Mesenchymal stem cell (in vitro differentiated cells and primary cell): ENCODE measurements around the gene DND1.
A peak's percentile ranks its signal among the peaks of the same experiment; 100 is the strongest.

ENCODE experiments used
- DNase-seq: peaks from one replicate; pipeline ENCODE4 v3.0.0-alpha.2; 2013
- H2AFZ ChIP-seq: one replicate; pipeline ENCODE4 v1.6.1; 2013; ENCODE audit warnings: low read depth, mild to moderate bottlenecking, control low read depth, inconsistent platforms, low read length, moderate library complexity
- H2AK5ac ChIP-seq: 2 replicates; pipeline ENCODE4 v1.6.1; 2013; ENCODE audit warnings: low read length, moderate library complexity, mild to moderate bottlenecking, inconsistent platforms; ENCODE audit not compliant: severe bottlenecking
- H2BK120ac ChIP-seq: one replicate; pipeline ENCODE4 v1.6.1; 2013; ENCODE audit warnings: low read depth, mild to moderate bottlenecking, inconsistent platforms, low read length, moderate library complexity
- H2BK12ac ChIP-seq, 2 experiments: one replicate each; pipeline ENCODE4 v1.6.1; 2013; ENCODE audit warnings: inconsistent platforms in 2 of 2, low read length in 2 of 2, mild to moderate bottlenecking in 2 of 2, moderate library complexity in 2 of 2, control low read depth in 1 of 2
- H2BK15ac ChIP-seq: one replicate; pipeline ENCODE4 v1.6.1; 2013; ENCODE audit warnings: mild to moderate bottlenecking, low read depth, inconsistent platforms; ENCODE audit not compliant: poor library complexity, severe bottlenecking
- H2BK5ac ChIP-seq: 2 replicates; pipeline ENCODE4 v1.6.1; 2013; ENCODE audit warnings: low read depth, mild to moderate bottlenecking, low read length, control low read depth, inconsistent platforms; ENCODE audit not compliant: poor library complexity, severe bottlenecking
- H3K14ac ChIP-seq, 2 experiments: one replicate each; pipeline ENCODE4 v1.6.1; 2013; ENCODE audit warnings: inconsistent platforms in 2 of 2, low read length in 2 of 2, control low read depth in 1 of 2, mild to moderate bottlenecking in 1 of 2, moderate library complexity in 1 of 2
- H3K18ac ChIP-seq, 2 experiments: one replicate each; pipeline ENCODE4 v1.6.1; 2013; ENCODE audit warnings: inconsistent platforms in 2 of 2, low read length in 2 of 2, control low read depth in 1 of 2, low read depth in 1 of 2, mild to moderate bottlenecking in 1 of 2
- H3K23ac ChIP-seq, 2 experiments: one replicate each; pipeline ENCODE4 v1.6.1; 2013; ENCODE audit warnings: inconsistent platforms in 2 of 2, low read length in 2 of 2, mild to moderate bottlenecking in 2 of 2, moderate library complexity in 2 of 2, control low read depth in 1 of 2
- H3K27ac ChIP-seq: 2 replicates; pipeline ENCODE4 v1.5.1; 2013; ENCODE audit warnings: mild to moderate bottlenecking, moderate library complexity, low read length, control low read depth, inconsistent platforms; ENCODE audit not compliant: poor library complexity, severe bottlenecking
- H3K27me3 ChIP-seq, 2 experiments: 2 replicates each; pipeline versions ENCODE4 v1.6.1 to v1.7.0; 2013; ENCODE audit warnings: low read length in 2 of 2, mild to moderate bottlenecking in 2 of 2, moderate library complexity in 2 of 2, control low read depth in 1 of 2, inconsistent platforms in 1 of 2; ENCODE audit not compliant: control insufficient read depth in 1 of 2, insufficient read depth in 1 of 2
- H3K36me3 ChIP-seq, 2 experiments: 2 replicates each; pipeline versions ENCODE4 v1.6.1 to v1.7.0; 2013; ENCODE audit warnings: low read length in 2 of 2, control low read depth in 1 of 2, inconsistent platforms in 1 of 2, low read depth in 1 of 2, mild to moderate bottlenecking in 1 of 2; ENCODE audit not compliant: insufficient read depth in 2 of 2, control insufficient read depth in 1 of 2
- H3K4ac ChIP-seq, 2 experiments: one replicate each; pipeline ENCODE4 v1.6.1; 2013; ENCODE audit warnings: inconsistent platforms in 2 of 2, low read length in 2 of 2, mild to moderate bottlenecking in 2 of 2, moderate library complexity in 2 of 2, control low read depth in 1 of 2, low read depth in 1 of 2
- H3K4me1 ChIP-seq: 2 replicates; pipeline ENCODE4 v1.6.1; 2013; ENCODE audit warnings: low read depth, low read length, control low read depth; ENCODE audit not compliant: control insufficient read depth, insufficient read depth
- H3K4me2 ChIP-seq: 2 replicates; pipeline ENCODE4 v1.6.1; 2013; ENCODE audit warnings: low read length, mild to moderate bottlenecking, inconsistent platforms; ENCODE audit not compliant: poor library complexity, severe bottlenecking
- H3K4me3 ChIP-seq, 2 experiments: 2 replicates each; pipeline versions ENCODE4 v1.5.1 to v1.7.0; 2013; ENCODE audit warnings: low read length in 2 of 2, mild to moderate bottlenecking in 2 of 2, control low read depth in 1 of 2, low read depth in 1 of 2; ENCODE audit not compliant: insufficient read depth in 1 of 2
- H3K79me1 ChIP-seq: replicated peaks from 2 replicates; pipeline ENCODE4 v1.6.1; 2013; ENCODE audit warnings: mild to moderate bottlenecking, control low read depth, low read length, inconsistent platforms; ENCODE audit not compliant: poor library complexity, severe bottlenecking
- H3K9ac ChIP-seq: 2 replicates; pipeline ENCODE4 v1.7.0; 2013; ENCODE audit warnings: mild to moderate bottlenecking, low read length, moderate library complexity
- H3K9me3 ChIP-seq: 2 replicates; pipeline ENCODE4 v1.7.0; 2013; ENCODE audit warnings: mild to moderate bottlenecking, low read length; ENCODE audit not compliant: control insufficient read depth
- H4K8ac ChIP-seq: one replicate; pipeline ENCODE4 v1.6.1; 2013; ENCODE audit warnings: inconsistent platforms, mild to moderate bottlenecking, low read length, moderate library complexity
- H4K91ac ChIP-seq: one replicate; pipeline ENCODE4 v1.6.1; 2013; ENCODE audit warnings: mild to moderate bottlenecking, low read length, inconsistent platforms
- WGBS: methylation state at CpG from one replicate; pipeline ENCODE4 v1.1.7; 2013; ENCODE audit warnings: mixed read lengths; 5-methylcytosine and 5-hydroxymethylcytosine counted together

DND1 gene

GRCh38 chr5:140635291-140636257 is 37.8 kb downstream of the DND1 start:
- DNase-seq, result no peak
- Histone ChIP-seq H3K14ac (no peak overlapping the region), H2AFZ (no peak overlapping the region), H3K79me1 (peaks cover 5% of the 10 kb centered on the region), H3K9ac (no peak overlapping the region), H3K36me3 (peaks cover 0 to 8% of the 10 kb centered on the region in 2 experiments), H3K27ac (no peak overlapping the region), H3K4me3 (no peak overlapping the region), H3K4ac (no peak overlapping the region), H3K27me3 (peaks cover 0 to 13% of the 10 kb centered on the region in 2 experiments), H4K8ac (no peak overlapping the region), H2AK5ac (no peak overlapping the region), H2BK12ac (no peak overlapping the region), H3K23ac (no peak overlapping the region), H3K4me2 (no peak overlapping the region), H3K18ac (no peak overlapping the region), H2BK120ac (no peak overlapping the region), H3K4me1 (peaks cover 5% of the 10 kb centered on the region), H3K9me3 (no peaks in the 10 kb centered on the region), H4K91ac (no peak overlapping the region), H2BK5ac (no peak overlapping the region), H2BK15ac (no peak overlapping the region)
- WGBS, result 86% methylated on average over 8 of the region's 8 CpGs

GRCh38 chr5:140634103-140634502 is 39.3 kb downstream of the DND1 start:
- no peak overlapping the region for H3K4me2 ChIP-seq
- no peaks in the 10 kb centered on the region for H3K9me3 ChIP-seq
- DNase-seq, result no peak
- H4K91ac ChIP-seq, result no peak overlapping the region
- H3K36me3 ChIP-seq, result peaks cover 0 to 8% of the 10 kb centered on the region in 2 experiments
- H3K4me3 ChIP-seq, result no peak overlapping the region
- H2BK120ac ChIP-seq, result no peak overlapping the region
- no peak overlapping the region for H2BK15ac ChIP-seq
- peaks cover 0 to 13% of the 10 kb centered on the region in 2 experiments for H3K27me3 ChIP-seq
- no peak overlapping the region for H2BK5ac ChIP-seq
- no peak overlapping the region for H3K18ac ChIP-seq
- no peak overlapping the region for H3K27ac ChIP-seq
- WGBS, result 100% methylated on average over 1 of the region's 3 CpGs
- H3K23ac ChIP-seq, result no peak overlapping the region
- H2BK12ac ChIP-seq, result no peak overlapping the region
- H3K4ac ChIP-seq, result no peak overlapping the region
- no peak overlapping the region for H2AK5ac ChIP-seq
- H3K79me1 ChIP-seq, result no peaks in the 10 kb centered on the region
- H2AFZ ChIP-seq, result no peak overlapping the region
- no peak overlapping the region for H3K14ac ChIP-seq
- no peak overlapping the region for H4K8ac ChIP-seq
- H3K4me1 ChIP-seq, result no peaks in the 10 kb centered on the region
- no peak overlapping the region for H3K9ac ChIP-seq

GRCh38 chr5:140633501-140633900 is 39.9 kb downstream of the DND1 start:
- H3K79me1 ChIP-seq, result no peaks in the 10 kb centered on the region
- DNase-seq, result no peak
- no peak overlapping the region for H2AFZ ChIP-seq
- H3K36me3 ChIP-seq, result peaks cover 0 to 8% of the 10 kb centered on the region in 2 experiments
- H3K9me3 ChIP-seq, result peaks cover 3% of the 10 kb centered on the region
- H3K14ac ChIP-seq, result no peak overlapping the region
- H2BK12ac ChIP-seq, result no peak overlapping the region
- H3K4ac ChIP-seq, result no peak overlapping the region
- no peak overlapping the region for H2BK15ac ChIP-seq
- no peak overlapping the region for H4K8ac ChIP-seq
- H3K27me3 ChIP-seq, result peaks cover 0 to 13% of the 10 kb centered on the region in 2 experiments
- H3K4me3 ChIP-seq, result peak overlapping the region in 1 of 2 experiments; percentile 72
- H3K23ac ChIP-seq, result no peak overlapping the region
- H2AK5ac ChIP-seq, result no peak overlapping the region
- H3K18ac ChIP-seq, result no peak overlapping the region
- no peak overlapping the region for H3K4me2 ChIP-seq
- no peak overlapping the region for H3K9ac ChIP-seq
- H4K91ac ChIP-seq, result no peak overlapping the region
- WGBS, result no CpG with 5 or more reads among the region's 2 CpGs
- no peak overlapping the region for H2BK120ac ChIP-seq
- H3K27ac ChIP-seq, result no peak overlapping the region
- no peak overlapping the region for H2BK5ac ChIP-seq
- H3K4me1 ChIP-seq, result no peaks in the 10 kb centered on the region

- Histone ChIP-seq H2AFZ (no peak within 1 kb of the TSS), H3K4me1 (no peaks in the 10 kb centered on the region), H3K27me3 (peaks cover 0 to 13% of the 10 kb centered on the region in 2 experiments), H3K79me1 (no peaks in the 10 kb centered on the region), H2BK15ac (no peak within 1 kb of the TSS), H3K27ac (no peak within 1 kb of the TSS), H2BK5ac (no peak within 1 kb of the TSS), H4K8ac (no peak within 1 kb of the TSS), H3K4me2 (no peak within 1 kb of the TSS), H2AK5ac (no peak within 1 kb of the TSS), H3K18ac (no peak within 1 kb of the TSS), H3K36me3 (peaks cover 0 to 8% of the 10 kb centered on the region in 2 experiments), H3K4ac (peak within 1 kb of the TSS in 1 of 2 experiments; percentile 35), H3K23ac (no peak within 1 kb of the TSS), H4K91ac (peak within 1 kb of the TSS; percentile 21), H3K4me3 (peak within 1 kb of the TSS in 1 of 2 experiments; percentile 72), H2BK12ac (no peak within 1 kb of the TSS), H3K9ac (peak within 1 kb of the TSS; percentile 68), H3K9me3 (peaks cover 8% of the 10 kb centered on the region), H2BK120ac (no peak within 1 kb of the TSS), H3K14ac (no peak within 1 kb of the TSS)
- no peak for DNase-seq
- 93% methylated on average over 13 of the region's 16 CpGs for WGBS
These were observed 40.3 kb downstream of the DND1 start, which contains the start of gene CD14 for GRCh38 chr5:140633021-140633471. CD14 (minus strand) TSS chr5:140633175; CDS start chr5:140633071, 104 bp downstream.
